ENCODE measurements around the gene SSTR5.

The SSTR5 gene

GRCh38 chr16:1101573-1102332, 29.2 kb downstream of the SSTR5 start:
- H3K9me3 ChIP-seq (replicated peaks in 1 of 11) = no peaks in the 10 kb centered on the region
- peaks cover 0 to 81% (median 31%) of the 10 kb centered on the region in 11 experiments; a peak in 16 of 22 replicates for H4K20me1 ChIP-seq
- H3K4me3 ChIP-seq = no peak overlapping the region
- H3K27ac ChIP-seq = no peak overlapping the region
- H3K36me3 ChIP-seq = no peaks in the 10 kb centered on the region
- H3K4me1 ChIP-seq = peaks cover 0 to 61% (median 45%) of the 10 kb centered on the region in 10 experiments; a peak in 17 of 20 replicates
- peaks cover 25 to 75% (median 52%) of the 10 kb centered on the region in 11 experiments for H3K27me3 ChIP-seq
- no peak overlapping the region for H3K9ac ChIP-seq
- no peak for TF ChIP-seq Cebpa-rat (IDR thresholded peaks at IDR 0.05)
- no peak overlapping the region for H3K4me2 ChIP-seq

GRCh38 chr16:1102333-1102700, 29.8 kb downstream of the SSTR5 start:
- peaks cover 0 to 81% (median 26%) of the 10 kb centered on the region in 11 experiments; a peak in 16 of 22 replicates for H4K20me1 ChIP-seq
- no peak overlapping the region for H3K4me3 ChIP-seq
- no peak overlapping the region for H3K27ac ChIP-seq
- TF ChIP-seq Cebpa-rat (IDR thresholded peaks at IDR 0.05) = no peak
- no peak overlapping the region for H3K4me2 ChIP-seq
- H3K4me1 ChIP-seq = peaks cover 0 to 56% (median 39%) of the 10 kb centered on the region in 10 experiments; a peak in 16 of 20 replicates
- no peaks in the 10 kb centered on the region for H3K9me3 ChIP-seq (replicated peaks in 1 of 11)
- H3K36me3 ChIP-seq = no peaks in the 10 kb centered on the region
- H3K27me3 ChIP-seq = peaks cover 22 to 75% (median 52%) of the 10 kb centered on the region in 11 experiments
- no peak overlapping the region for H3K9ac ChIP-seq

DNA sequence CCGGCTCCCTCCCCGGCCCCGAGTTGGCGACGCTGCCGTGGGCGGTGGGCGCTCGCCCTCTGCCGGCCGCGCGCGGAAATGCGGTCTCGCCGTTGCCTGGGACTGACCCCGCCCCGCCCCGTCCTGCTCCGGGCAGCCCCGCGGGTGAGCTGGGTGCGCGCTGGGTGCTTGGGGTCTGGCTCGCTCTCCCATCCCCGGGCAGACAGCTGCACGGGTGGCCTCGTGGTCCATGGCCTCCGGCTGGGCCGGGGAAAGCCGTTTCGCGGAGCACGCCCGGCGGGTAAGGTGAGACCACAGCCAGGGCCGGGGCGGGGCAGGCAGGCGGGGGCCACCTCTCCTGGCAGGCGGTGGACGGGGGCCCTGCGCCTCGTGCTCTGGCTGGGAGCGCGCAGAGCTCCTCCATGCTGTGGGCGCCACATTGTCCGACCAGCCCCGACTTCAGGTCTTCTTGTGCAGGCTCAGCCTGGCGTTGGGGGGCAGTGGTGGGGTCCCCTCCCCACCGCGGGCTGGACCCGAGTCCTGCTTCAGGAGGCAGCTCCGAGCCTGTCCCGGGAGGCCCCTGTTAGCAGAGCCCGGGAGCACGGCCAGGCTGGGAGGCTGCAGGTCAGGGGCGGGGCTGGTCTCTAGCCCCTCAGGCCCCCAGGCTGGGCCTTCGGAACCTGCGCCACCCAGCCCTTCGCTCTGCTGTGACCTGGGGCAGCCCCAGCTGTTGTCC, 30.5 kb downstream of the SSTR5 start:
- Histone ChIP-seq H3K4me1 (peaks cover 0 to 48% (median 32%) of the 10 kb centered on the region in 10 experiments; a peak in 16 of 20 replicates), H4K20me1 (peaks cover 0 to 80% (median 22%) of the 10 kb centered on the region in 11 experiments; a peak in 14 of 22 replicates), H3K27ac (no peak overlapping the region), H3K9ac (no peak overlapping the region), H3K4me2 (peak overlapping the region; percentile 50 to 86 (median 65); a peak in 21 of 22 replicates), H3K4me3 (no peak overlapping the region; a peak in 1 of 20 replicates), H3K36me3 (no peaks in the 10 kb centered on the region), H3K27me3 (peaks cover 30 to 75% (median 52%) of the 10 kb centered on the region in 11 experiments), H3K9me3 (replicated peaks in 1 of 11) (no peaks in the 10 kb centered on the region)
- TF ChIP-seq Cebpa-rat (IDR thresholded peaks at IDR 0.05) = no peak

GRCh38 chr16:1103636-1103980, 31.1 kb downstream of the SSTR5 start:
- H3K4me1 ChIP-seq = peaks cover 0 to 43% (median 27%) of the 10 kb centered on the region in 10 experiments; a peak in 16 of 20 replicates
- H3K27me3 ChIP-seq = peaks cover 34 to 76% (median 52%) of the 10 kb centered on the region in 11 experiments
- H3K36me3 ChIP-seq = no peaks in the 10 kb centered on the region
- TF ChIP-seq Cebpa-rat (IDR thresholded peaks at IDR 0.05) = no peak
- no peak overlapping the region for H3K4me3 ChIP-seq
- no peak overlapping the region for H3K27ac ChIP-seq
- peak overlapping the region in 5 of 11 experiments; percentile 52 to 77 (median 64); a peak in 5 of 22 replicates for H3K4me2 ChIP-seq
- no peak overlapping the region for H3K9ac ChIP-seq
- peaks cover 0 to 80% (median 22%) of the 10 kb centered on the region in 11 experiments; a peak in 14 of 22 replicates for H4K20me1 ChIP-seq
- H3K9me3 ChIP-seq (replicated peaks in 1 of 11) = no peaks in the 10 kb centered on the region

DNA sequence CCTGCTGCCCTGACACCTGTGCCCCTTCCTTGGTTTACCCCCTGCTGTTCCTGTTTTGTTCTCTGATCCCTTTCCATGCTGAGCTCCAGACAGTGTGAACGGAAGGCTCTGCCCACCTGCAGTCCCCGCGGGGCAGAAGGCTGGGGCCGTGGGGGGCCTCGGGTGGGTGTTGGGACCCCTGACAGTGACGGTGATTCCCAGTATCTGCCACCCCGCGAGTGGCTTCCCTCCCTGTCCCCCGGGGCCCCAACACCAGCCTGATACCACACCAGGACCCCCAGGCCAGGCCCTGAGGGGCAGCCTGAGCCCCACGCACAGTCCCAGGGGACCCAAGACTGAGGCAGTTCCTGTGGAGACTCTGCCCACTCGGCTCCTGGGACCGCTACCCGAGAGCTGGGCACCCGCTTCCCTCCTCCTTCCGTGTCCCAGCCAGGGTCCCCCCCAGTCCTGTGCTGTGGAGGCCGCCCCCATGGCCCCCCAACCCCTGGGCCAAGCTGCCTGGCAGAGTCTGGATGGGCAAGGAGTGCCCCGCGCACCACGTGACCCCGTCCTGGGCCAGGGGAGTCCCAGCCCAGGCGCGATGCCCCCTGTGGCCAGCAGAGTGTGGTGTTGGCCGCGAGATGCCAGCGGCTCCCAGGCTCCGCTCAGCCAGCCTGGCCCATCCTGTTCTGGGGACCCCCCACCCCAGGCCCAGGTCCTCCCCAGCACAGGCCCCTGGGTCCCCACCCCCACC, 33.5 kb downstream of the SSTR5 start:
- H3K4me3 ChIP-seq = peak overlapping the region in 4 of 10 experiments; percentile 33 to 43 (median 40); a peak in 4 of 20 replicates
- peaks cover 0 to 50% (median 29%) of the 10 kb centered on the region in 10 experiments; a peak in 16 of 20 replicates for H3K4me1 ChIP-seq
- H3K9me3 ChIP-seq (replicated peaks in 1 of 11) = no peaks in the 10 kb centered on the region
- H3K27me3 ChIP-seq = peaks cover 57 to 84% (median 67%) of the 10 kb centered on the region in 11 experiments
- no peak for TF ChIP-seq Cebpa-rat (IDR thresholded peaks at IDR 0.05)
- peak overlapping the region; percentile 62 to 93 (median 83) for H3K4me2 ChIP-seq
- no peak overlapping the region for H3K27ac ChIP-seq
- peaks cover 0 to 80% (median 22%) of the 10 kb centered on the region in 11 experiments; a peak in 15 of 22 replicates for H4K20me1 ChIP-seq
- H3K36me3 ChIP-seq = no peaks in the 10 kb centered on the region
- H3K9ac ChIP-seq = peak overlapping the region in 8 of 11 experiments; percentile 5 to 36 (median 10); a peak in 3 of 22 replicates

DNA sequence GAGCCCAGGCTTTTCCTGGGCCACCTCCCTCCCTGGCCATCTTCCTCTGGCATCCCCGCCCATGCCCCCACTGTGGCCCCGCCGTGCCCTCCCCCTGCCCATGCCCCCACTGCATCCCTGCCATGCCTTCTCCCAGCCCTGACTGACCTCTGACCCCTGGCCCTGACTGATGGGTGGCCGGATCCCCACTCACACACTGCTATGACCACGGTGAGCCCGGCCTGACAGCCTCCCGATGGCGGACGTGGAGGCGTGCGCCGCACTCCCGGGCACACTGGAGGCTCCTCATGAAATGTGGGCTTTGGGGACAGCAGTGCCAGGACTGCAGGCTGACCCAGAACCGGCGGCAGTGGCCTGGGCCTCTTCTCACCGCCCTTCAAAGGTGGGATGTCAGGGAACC, 34.1 kb downstream of the SSTR5 start:
- H3K9me3 ChIP-seq (replicated peaks in 1 of 11) = no peaks in the 10 kb centered on the region
- H3K36me3 ChIP-seq = no peaks in the 10 kb centered on the region
- no peak overlapping the region for H3K27ac ChIP-seq
- H3K4me2 ChIP-seq = no peak overlapping the region
- peaks cover 0 to 50% (median 29%) of the 10 kb centered on the region in 10 experiments; a peak in 16 of 20 replicates for H3K4me1 ChIP-seq
- H3K4me3 ChIP-seq = no peak overlapping the region
- no peak overlapping the region for H3K9ac ChIP-seq
- peaks cover 0 to 77% (median 22%) of the 10 kb centered on the region in 11 experiments; a peak in 15 of 22 replicates for H4K20me1 ChIP-seq
- peaks cover 58 to 84% (median 72%) of the 10 kb centered on the region in 11 experiments for H3K27me3 ChIP-seq
- TF ChIP-seq Cebpa-rat (IDR thresholded peaks at IDR 0.05) = no peak

- Histone ChIP-seq H3K9ac (no peak overlapping the region), H3K9me3 (replicated peaks in 1 of 11) (no peaks in the 10 kb centered on the region), H3K4me1 (peaks cover 0 to 50% (median 29%) of the 10 kb centered on the region in 10 experiments; a peak in 16 of 20 replicates), H3K27ac (no peak overlapping the region), H3K36me3 (no peaks in the 10 kb centered on the region), H3K4me3 (no peak overlapping the region), H3K27me3 (peaks cover 58 to 88% (median 76%) of the 10 kb centered on the region in 11 experiments), H3K4me2 (no peak overlapping the region), H4K20me1 (peaks cover 0 to 79% (median 23%) of the 10 kb centered on the region in 11 experiments; a peak in 15 of 22 replicates)
- TF ChIP-seq Cebpa-rat (IDR thresholded peaks at IDR 0.05) = no peak
Measured at GRCh38 chr16:1107141-1107540, 34.6 kb downstream of the SSTR5 start.

DNA sequence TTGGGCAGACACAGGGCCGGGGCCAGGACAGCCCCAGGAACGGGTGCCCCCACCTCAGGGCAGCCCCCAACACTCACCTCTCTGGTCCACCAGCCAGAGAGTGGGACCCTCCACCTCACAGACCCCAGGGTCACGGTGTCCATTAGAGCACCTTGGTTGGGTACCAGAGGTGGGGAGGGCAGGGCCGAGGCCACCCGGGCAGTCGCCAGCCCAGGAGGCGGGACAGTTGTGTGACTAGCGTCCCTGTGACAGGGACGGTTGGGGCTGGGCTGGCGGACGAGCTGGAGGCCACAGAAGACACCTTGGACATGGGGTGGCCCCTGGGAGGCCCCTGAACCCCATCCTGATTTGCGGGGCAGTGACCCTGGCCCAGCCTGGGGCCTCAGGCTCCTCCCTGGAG, 35.2 kb downstream of the SSTR5 start:
- H3K27me3 ChIP-seq = peaks cover 58 to 94% (median 78%) of the 10 kb centered on the region in 11 experiments
- H3K36me3 ChIP-seq = no peaks in the 10 kb centered on the region
- peaks cover 0 to 50% (median 29%) of the 10 kb centered on the region in 10 experiments; a peak in 16 of 20 replicates for H3K4me1 ChIP-seq
- H3K9me3 ChIP-seq (replicated peaks in 1 of 11) = no peaks in the 10 kb centered on the region
- H4K20me1 ChIP-seq = peaks cover 0 to 81% (median 25%) of the 10 kb centered on the region in 11 experiments; a peak in 16 of 22 replicates
- H3K4me3 ChIP-seq = no peak overlapping the region
- no peak overlapping the region for H3K4me2 ChIP-seq
- TF ChIP-seq Cebpa-rat (IDR thresholded peaks at IDR 0.05) = no peak
- no peak overlapping the region for H3K9ac ChIP-seq
- no peak overlapping the region for H3K27ac ChIP-seq

All from BLaER1 treated with 17β-estradiol and CSF1 and Interleukin-3, amounts not matched to agents 10 nM and 100 nM (cell line).